ENCODE measurements around the gene LINC00305.

GRCh38 chr18:64175432-64175831 lies 26.5 kb upstream of the LINC00305 start:
- TF ChIP-seq ZFP3 (CRISPR knock-in tag; IDR thresholded peaks at IDR 0.05) (no peak), TOX (CRISPR knock-in tag; IDR thresholded peaks at IDR 0.05; ENCODE audit: borderline replicate concordance) (no peak), GLIS3 (CRISPR knock-in tag; IDR thresholded peaks at IDR 0.05) (no peak), OSR1 (CRISPR knock-in tag; IDR thresholded peaks at IDR 0.05) (no peak), PPARA (CRISPR knock-in tag; IDR thresholded peaks at IDR 0.05; ENCODE audit: borderline replicate concordance) (no peak), RARB (CRISPR knock-in tag; IDR thresholded peaks at IDR 0.05) (no peak), SNAI2 (CRISPR knock-in tag; IDR thresholded peaks at IDR 0.05) (no peak), ISL1 (CRISPR knock-in tag; IDR thresholded peaks at IDR 0.05) (no peak), ZNF8 (CRISPR knock-in tag; IDR thresholded peaks at IDR 0.05) (no peak), ZFP30 (CRISPR knock-in tag; IDR thresholded peaks at IDR 0.05) (no peak)
